Measurements from ENCODE around the gene IDH3A.

Gene IDH3A

DNA sequence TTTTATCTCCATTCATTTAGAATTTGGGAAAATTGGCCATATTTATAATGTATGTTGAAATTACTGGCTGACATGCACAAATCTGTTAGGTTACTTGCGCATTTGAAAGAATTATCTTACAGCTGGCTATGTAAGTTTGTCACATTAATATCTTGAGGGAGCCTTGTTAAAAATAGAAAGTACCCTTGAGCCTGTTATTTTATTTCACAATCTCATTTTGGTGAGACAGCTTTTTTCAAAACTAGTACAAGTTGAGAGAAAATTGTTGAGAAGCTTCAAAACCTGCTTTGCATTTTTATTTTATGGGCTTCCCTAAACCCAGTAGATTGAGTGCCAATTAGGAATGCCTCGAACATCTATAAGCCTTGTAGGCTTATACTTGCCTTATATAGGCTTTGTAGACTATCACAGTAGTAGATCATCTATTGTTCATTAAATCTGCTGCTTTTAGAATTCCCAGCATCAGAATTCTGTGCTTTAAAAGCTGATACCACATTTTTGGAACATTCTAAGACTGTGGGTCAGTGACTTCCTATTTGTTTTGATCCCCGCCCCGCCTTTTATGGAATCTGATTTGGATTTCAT is 6.3 kb downstream of the IDH3A start:
- Histone ChIP-seq H3K9me2 (replicated peaks; ENCODE audit: low read depth, low read length) (no peaks in the 10 kb centered on the region), H3K4me3 (ENCODE audit: low read length, poor library complexity, severe bottlenecking) (no peak overlapping the region), H3K79me2 (ENCODE audit: insufficient read depth, low read length) (peaks cover 49% of the 10 kb centered on the region), H3K4me1 (ENCODE audit: insufficient read depth, low read length, poor library complexity, severe bottlenecking) (peaks cover 37% of the 10 kb centered on the region), H3K27me3 (ENCODE audit: insufficient read depth, low read length, poor library complexity, severe bottlenecking) (no peaks in the 10 kb centered on the region), H2AFZ (ENCODE audit: low read length) (no peak overlapping the region), H3K36me3 (ENCODE audit: insufficient read depth, low read length) (peaks cover 15% of the 10 kb centered on the region), H4K20me1 (ENCODE audit: insufficient read depth, low read length, poor library complexity, severe bottlenecking) (peaks cover 13% of the 10 kb centered on the region), H3K4me2 (ENCODE audit: low read depth, low read length, poor library complexity, severe bottlenecking) (peak overlapping the region; percentile 15), H3F3A (ENCODE audit: low read depth) (no peaks in the 10 kb centered on the region), H3K9me3 (ENCODE audit: insufficient read depth, low read depth, low read length) (no peaks in the 10 kb centered on the region), H3K9ac (ENCODE audit: low read depth, low read length, poor library complexity, severe bottlenecking) (no peak overlapping the region)
- TF ChIP-seq CTCF (conservative IDR thresholded peaks at IDR 0.05; ENCODE audit: low read length), result no peak
- no peak for TF ChIP-seq EZH2phosphoT487 (IDR thresholded peaks at IDR 0.05; ENCODE audit: borderline replicate concordance)

DNA sequence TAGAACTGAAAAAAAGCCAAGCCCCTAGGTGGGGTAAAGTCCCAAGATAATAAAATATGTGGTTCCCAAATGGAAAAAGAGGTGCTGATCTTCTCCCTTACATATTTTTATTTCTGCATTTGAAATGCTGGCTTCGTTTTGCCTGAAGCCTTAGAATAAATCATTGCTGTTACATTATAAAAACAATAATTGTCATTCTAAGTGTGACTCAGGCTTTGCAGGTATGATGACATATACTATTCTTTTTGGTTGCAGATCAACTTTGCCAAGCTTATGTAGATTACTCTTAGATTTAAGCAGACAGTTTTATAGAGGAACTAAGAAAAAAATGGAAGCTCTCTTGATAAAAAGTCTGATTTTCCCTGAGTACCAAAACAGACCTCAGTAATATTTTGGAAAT is 7.5 kb downstream of the IDH3A start:
- H4K20me1 ChIP-seq (ENCODE audit: insufficient read depth, low read length, poor library complexity, severe bottlenecking), result peaks cover 2% of the 10 kb centered on the region
- H3F3A ChIP-seq (ENCODE audit: low read depth), result no peaks in the 10 kb centered on the region
- H2AFZ ChIP-seq (ENCODE audit: low read length), result no peak overlapping the region
- H3K4me2 ChIP-seq (ENCODE audit: low read depth, low read length, poor library complexity, severe bottlenecking), result peak overlapping the region; percentile 15
- H3K9me3 ChIP-seq (ENCODE audit: insufficient read depth, low read depth, low read length), result no peaks in the 10 kb centered on the region
- no peaks in the 10 kb centered on the region for H3K9me2 ChIP-seq (replicated peaks; ENCODE audit: low read depth, low read length)
- H3K79me2 ChIP-seq (ENCODE audit: insufficient read depth, low read length), result peaks cover 38% of the 10 kb centered on the region
- H3K4me3 ChIP-seq (ENCODE audit: low read length, poor library complexity, severe bottlenecking), result no peak overlapping the region
- TF ChIP-seq CTCF (conservative IDR thresholded peaks at IDR 0.05; ENCODE audit: low read length), result no peak
- TF ChIP-seq EZH2phosphoT487 (IDR thresholded peaks at IDR 0.05; ENCODE audit: borderline replicate concordance), result no peak
- H3K9ac ChIP-seq (ENCODE audit: low read depth, low read length, poor library complexity, severe bottlenecking), result peak overlapping the region; percentile 53
- H3K36me3 ChIP-seq (ENCODE audit: insufficient read depth, low read length), result peaks cover 25% of the 10 kb centered on the region
- peaks cover 30% of the 10 kb centered on the region for H3K4me1 ChIP-seq (ENCODE audit: insufficient read depth, low read length, poor library complexity, severe bottlenecking)
- no peaks in the 10 kb centered on the region for H3K27me3 ChIP-seq (ENCODE audit: insufficient read depth, low read length, poor library complexity, severe bottlenecking)

GRCh38 chr15:78157203-78157602 is 8.0 kb downstream of the IDH3A start:
- Histone ChIP-seq H3K27me3 (ENCODE audit: insufficient read depth, low read length, poor library complexity, severe bottlenecking) (no peaks in the 10 kb centered on the region), H3K9ac (ENCODE audit: low read depth, low read length, poor library complexity, severe bottlenecking) (peak overlapping the region; percentile 53), H4K20me1 (ENCODE audit: insufficient read depth, low read length, poor library complexity, severe bottlenecking) (no peaks in the 10 kb centered on the region), H3F3A (ENCODE audit: low read depth) (no peaks in the 10 kb centered on the region), H3K9me3 (ENCODE audit: insufficient read depth, low read depth, low read length) (no peaks in the 10 kb centered on the region), H3K4me3 (ENCODE audit: low read length, poor library complexity, severe bottlenecking) (no peak overlapping the region), H3K9me2 (replicated peaks; ENCODE audit: low read depth, low read length) (no peaks in the 10 kb centered on the region), H3K36me3 (ENCODE audit: insufficient read depth, low read length) (peaks cover 30% of the 10 kb centered on the region), H2AFZ (ENCODE audit: low read length) (no peak overlapping the region), H3K4me2 (ENCODE audit: low read depth, low read length, poor library complexity, severe bottlenecking) (no peak overlapping the region), H3K4me1 (ENCODE audit: insufficient read depth, low read length, poor library complexity, severe bottlenecking) (peaks cover 30% of the 10 kb centered on the region), H3K79me2 (ENCODE audit: insufficient read depth, low read length) (peaks cover 38% of the 10 kb centered on the region)
- TF ChIP-seq CTCF (conservative IDR thresholded peaks at IDR 0.05; ENCODE audit: low read length) (no peak), EZH2phosphoT487 (IDR thresholded peaks at IDR 0.05; ENCODE audit: borderline replicate concordance) (no peak)

Data from Loucy (cell line).